HEK293 (cell line): Measurements from ENCODE around the gene LIN9.

Experiments used
- CTCF ChIA-PET: fragments of 350-600 bp; formaldehyde crosslinking; extraction: SDS; loops from one replicate; lab custom pipeline; 2021; ENCODE audit warnings: antibody characterized with exemption; lab: Yijun Ruan, JAX
- POLR2A ChIA-PET: fragments of 300-600 bp; formaldehyde crosslinking; extraction: SDS; loops from one replicate; lab custom pipeline; 2020; ENCODE audit warnings: antibody characterized with exemption, inconsistent platforms; lab: Yijun Ruan, JAX
- H3K27ac ChIP-seq: fragments of 200-500 bp; sonication (Bioruptor generic); 2 replicates; pipeline ENCODE4 v1.5.1; 2014; ENCODE audit warnings: low read depth, low read length, control low read depth, inconsistent platforms; ENCODE audit errors: extremely low read depth
- H3K36me3 ChIP-seq, 2 experiments: fragments of 200-500 bp in 1 of 2; sonication (Bioruptor generic) in 1 of 2; 1 replicate in 1 of 2; 2 replicates in 1 of 2; pipeline ENCODE4 v1.5.1; 2014 to 2017; ENCODE audit warnings: inconsistent platforms in 2 of 2, low read length in 2 of 2; ENCODE audit not compliant: control insufficient read depth in 2 of 2, insufficient read depth in 1 of 2
- H3K4me1 ChIP-seq: fragments of 200-500 bp; sonication (Bioruptor generic); 2 replicates; pipeline ENCODE4 v1.5.1; 2014; ENCODE audit warnings: mild to moderate bottlenecking, low read length, inconsistent platforms; ENCODE audit not compliant: control insufficient read depth, insufficient read depth
- H3K4me3 ChIP-seq: 2 replicates; pipeline ENCODE4 v1.5.1; 2011; ENCODE audit warnings: low read depth, mild to moderate bottlenecking, control low read depth, low read length, moderate library complexity
- H3K9me3 ChIP-seq: fragments of 200-500 bp; sonication (Bioruptor generic); 2 replicates; pipeline ENCODE4 v1.5.1; 2014; ENCODE audit warnings: low read depth, low read length, inconsistent platforms; ENCODE audit not compliant: control insufficient read depth, insufficient read depth
- EGR2 ChIP-seq: fragments of 450-650 bp; formaldehyde crosslinking; IDR thresholded peaks from 2 replicates; pipeline ENCODE4 v1.5.1; 2016; ENCODE audit warnings: low read depth, missing biosample characterization, missing genetic modification characterization
- GLIS1 ChIP-seq: fragments of 450-650 bp; formaldehyde crosslinking; IDR thresholded peaks from 2 replicates; pipeline ENCODE4 v1.5.1; 2016; ENCODE audit warnings: missing biosample characterization, missing genetic modification characterization
- ZFP3 ChIP-seq: fragments of 450-650 bp; formaldehyde crosslinking; IDR thresholded peaks from 2 replicates; pipeline ENCODE4 v1.5.1; 2016; ENCODE audit warnings: low read depth, missing biosample characterization, missing genetic modification characterization
- ZFP69B ChIP-seq: fragments of 450-650 bp; formaldehyde crosslinking; IDR thresholded peaks from 2 replicates; pipeline ENCODE4 v1.5.1; 2016; ENCODE audit warnings: missing biosample characterization, missing genetic modification characterization
- ZNF146 ChIP-seq: fragments of 450-650 bp; formaldehyde crosslinking; IDR thresholded peaks from 2 replicates; pipeline ENCODE4 v1.5.1; 2016; ENCODE audit warnings: missing biosample characterization, missing genetic modification characterization
- ZNF202 ChIP-seq: fragments of 450-650 bp; formaldehyde crosslinking; IDR thresholded peaks from 2 replicates; pipeline ENCODE4 v1.5.1; 2016; ENCODE audit warnings: missing biosample characterization, missing genetic modification characterization, borderline replicate concordance
- ZNF449 ChIP-seq: fragments of 450-650 bp; formaldehyde crosslinking; IDR thresholded peaks from 2 replicates; pipeline ENCODE4 v1.5.1; 2017; ENCODE audit warnings: missing biosample characterization, mild to moderate bottlenecking, missing genetic modification characterization, moderate library complexity
- ZNF549 ChIP-seq: fragments of 450-650 bp; IDR thresholded peaks from 2 replicates; pipeline ENCODE4 v1.5.1; 2018; ENCODE audit warnings: missing biosample characterization, missing genetic modification characterization, mild to moderate bottlenecking, inconsistent platforms, moderate library complexity
- ZNF639 ChIP-seq: fragments of 450-650 bp; formaldehyde crosslinking; IDR thresholded peaks from 2 replicates; pipeline ENCODE4 v1.5.1; 2016; ENCODE audit warnings: missing biosample characterization, missing genetic modification characterization
- ZSCAN5A ChIP-seq: fragments of 450-650 bp; formaldehyde crosslinking; IDR thresholded peaks from 2 replicates; pipeline ENCODE4 v1.5.1; 2016; ENCODE audit warnings: missing biosample characterization, missing genetic modification characterization
- TF ChIP-seq, protein P1 (sequence below): fragments of 450-650 bp; formaldehyde crosslinking; IDR thresholded peaks from 2 replicates; pipeline ENCODE4 v1.5.1; 2017; ENCODE audit warnings: missing biosample characterization, missing genetic modification characterization
- TF ChIP-seq, protein P2 (sequence below): fragments of 450-650 bp; formaldehyde crosslinking; IDR thresholded peaks from 2 replicates; pipeline ENCODE4 v1.5.1; 2016; ENCODE audit warnings: missing biosample characterization, missing genetic modification characterization
- TF ChIP-seq, protein P3 (sequence below): fragments of 450-650 bp; formaldehyde crosslinking; IDR thresholded peaks from 2 replicates; pipeline ENCODE4 v1.5.1; 2017; ENCODE audit warnings: missing biosample characterization, missing genetic modification characterization
- TF ChIP-seq, protein P4 (sequence below): fragments of 450-650 bp; IDR thresholded peaks from 2 replicates; pipeline ENCODE4 v1.5.1; 2018; ENCODE audit warnings: missing biosample characterization, missing genetic modification characterization

Gene LIN9

GRCh38 chr1:226349081-226349480 is 40.1 kb upstream of the LIN9 start:
- TF ChIP-seq ZSCAN5A (tag by site-specific recombination) = no peak
- TF ChIP-seq ZNF449 (tag by site-specific recombination) = no peak
- TF ChIP-seq, protein P1, sequence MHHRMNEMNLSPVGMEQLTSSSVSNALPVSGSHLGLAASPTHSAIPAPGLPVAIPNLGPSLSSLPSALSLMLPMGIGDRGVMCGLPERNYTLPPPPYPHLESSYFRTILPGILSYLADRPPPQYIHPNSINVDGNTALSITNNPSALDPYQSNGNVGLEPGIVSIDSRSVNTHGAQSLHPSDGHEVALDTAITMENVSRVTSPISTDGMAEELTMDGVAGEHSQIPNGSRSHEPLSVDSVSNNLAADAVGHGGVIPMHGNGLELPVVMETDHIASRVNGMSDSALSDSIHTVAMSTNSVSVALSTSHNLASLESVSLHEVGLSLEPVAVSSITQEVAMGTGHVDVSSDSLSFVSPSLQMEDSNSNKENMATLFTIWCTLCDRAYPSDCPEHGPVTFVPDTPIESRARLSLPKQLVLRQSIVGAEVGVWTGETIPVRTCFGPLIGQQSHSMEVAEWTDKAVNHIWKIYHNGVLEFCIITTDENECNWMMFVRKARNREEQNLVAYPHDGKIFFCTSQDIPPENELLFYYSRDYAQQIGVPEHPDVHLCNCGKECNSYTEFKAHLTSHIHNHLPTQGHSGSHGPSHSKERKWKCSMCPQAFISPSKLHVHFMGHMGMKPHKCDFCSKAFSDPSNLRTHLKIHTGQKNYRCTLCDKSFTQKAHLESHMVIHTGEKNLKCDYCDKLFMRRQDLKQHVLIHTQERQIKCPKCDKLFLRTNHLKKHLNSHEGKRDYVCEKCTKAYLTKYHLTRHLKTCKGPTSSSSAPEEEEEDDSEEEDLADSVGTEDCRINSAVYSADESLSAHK (tag by site-specific recombination) = no peak
- TF ChIP-seq EGR2 (tag by site-specific recombination) = no peak
- TF ChIP-seq, protein P2, sequence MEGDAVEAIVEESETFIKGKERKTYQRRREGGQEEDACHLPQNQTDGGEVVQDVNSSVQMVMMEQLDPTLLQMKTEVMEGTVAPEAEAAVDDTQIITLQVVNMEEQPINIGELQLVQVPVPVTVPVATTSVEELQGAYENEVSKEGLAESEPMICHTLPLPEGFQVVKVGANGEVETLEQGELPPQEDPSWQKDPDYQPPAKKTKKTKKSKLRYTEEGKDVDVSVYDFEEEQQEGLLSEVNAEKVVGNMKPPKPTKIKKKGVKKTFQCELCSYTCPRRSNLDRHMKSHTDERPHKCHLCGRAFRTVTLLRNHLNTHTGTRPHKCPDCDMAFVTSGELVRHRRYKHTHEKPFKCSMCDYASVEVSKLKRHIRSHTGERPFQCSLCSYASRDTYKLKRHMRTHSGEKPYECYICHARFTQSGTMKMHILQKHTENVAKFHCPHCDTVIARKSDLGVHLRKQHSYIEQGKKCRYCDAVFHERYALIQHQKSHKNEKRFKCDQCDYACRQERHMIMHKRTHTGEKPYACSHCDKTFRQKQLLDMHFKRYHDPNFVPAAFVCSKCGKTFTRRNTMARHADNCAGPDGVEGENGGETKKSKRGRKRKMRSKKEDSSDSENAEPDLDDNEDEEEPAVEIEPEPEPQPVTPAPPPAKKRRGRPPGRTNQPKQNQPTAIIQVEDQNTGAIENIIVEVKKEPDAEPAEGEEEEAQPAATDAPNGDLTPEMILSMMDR = no peak
- no peak for TF ChIP-seq ZFP69B (tag by site-specific recombination)
- no peak for TF ChIP-seq ZNF549
- no peak overlapping the region for H3K4me3 ChIP-seq
- H3K27ac ChIP-seq = no peak overlapping the region
- POLR2A ChIA-PET = no interaction called here
- H3K4me1 ChIP-seq = no peaks in the 10 kb centered on the region; the same call in 1 of the 2 replicates
- CTCF ChIA-PET = interaction anchor here (1.2 to 1.4 kb wide), 2 partner anchors 16 to 59 kb away, joined by 3 to 6 read pairs; partner anchors contain the start of gene PARP1
- no peaks in the 10 kb centered on the region for H3K9me3 ChIP-seq
- no peaks in the 10 kb centered on the region; a peak in 1 of 3 replicates for H3K36me3 ChIP-seq

DNA sequence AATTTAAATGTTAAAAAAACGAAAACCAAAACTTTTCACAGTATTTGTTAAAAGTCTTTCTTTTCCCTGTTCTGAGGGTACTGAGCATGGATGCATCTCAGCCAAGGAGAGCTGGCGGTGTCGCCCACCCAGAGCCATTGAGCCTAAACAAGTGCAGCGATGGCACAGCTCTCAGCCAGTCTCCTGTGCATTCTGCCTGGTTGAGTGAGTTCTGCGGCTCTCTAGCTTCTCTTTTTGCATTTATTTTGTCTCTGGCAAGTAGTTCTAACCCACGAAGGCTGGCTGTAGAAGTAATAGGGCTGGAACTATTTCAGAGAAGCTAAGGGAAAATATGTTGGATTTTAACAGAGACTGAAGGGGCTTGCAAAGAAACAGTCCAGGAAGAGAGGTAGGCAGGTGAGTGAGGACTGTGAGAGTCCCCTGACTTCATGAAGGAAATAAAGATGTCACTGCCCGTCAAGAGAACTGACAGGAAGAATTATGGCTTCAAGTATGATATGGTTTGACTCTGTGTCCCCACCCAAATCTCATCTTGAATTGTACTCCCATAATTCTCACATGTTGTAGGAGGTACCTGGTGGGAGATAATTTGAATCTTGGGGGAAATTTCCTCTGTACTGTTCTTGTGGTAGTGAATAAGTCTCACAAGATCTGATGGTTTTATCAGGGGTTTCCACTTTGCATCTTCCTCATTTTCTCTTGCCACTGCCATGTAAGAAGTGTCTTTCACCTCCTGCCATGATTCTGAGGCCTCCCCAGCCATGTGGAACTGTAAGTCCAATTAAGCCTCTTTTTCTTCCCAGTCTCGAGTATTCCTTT is 35.7 kb upstream of the LIN9 start:
- H3K4me3 ChIP-seq = no peak overlapping the region
- no peak for TF ChIP-seq ZNF639 (tag by site-specific recombination)
- no peak for TF ChIP-seq ZFP3 (tag by site-specific recombination)
- TF ChIP-seq, protein P3, sequence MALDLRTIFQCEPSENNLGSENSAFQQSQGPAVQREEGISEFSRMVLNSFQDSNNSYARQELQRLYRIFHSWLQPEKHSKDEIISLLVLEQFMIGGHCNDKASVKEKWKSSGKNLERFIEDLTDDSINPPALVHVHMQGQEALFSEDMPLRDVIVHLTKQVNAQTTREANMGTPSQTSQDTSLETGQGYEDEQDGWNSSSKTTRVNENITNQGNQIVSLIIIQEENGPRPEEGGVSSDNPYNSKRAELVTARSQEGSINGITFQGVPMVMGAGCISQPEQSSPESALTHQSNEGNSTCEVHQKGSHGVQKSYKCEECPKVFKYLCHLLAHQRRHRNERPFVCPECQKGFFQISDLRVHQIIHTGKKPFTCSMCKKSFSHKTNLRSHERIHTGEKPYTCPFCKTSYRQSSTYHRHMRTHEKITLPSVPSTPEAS = no peak
- no peak for TF ChIP-seq ZNF146 (tag by site-specific recombination)
- TF ChIP-seq GLIS1 (tag by site-specific recombination) = no peak
- no peak for TF ChIP-seq ZNF202
- TF ChIP-seq, protein P4, sequence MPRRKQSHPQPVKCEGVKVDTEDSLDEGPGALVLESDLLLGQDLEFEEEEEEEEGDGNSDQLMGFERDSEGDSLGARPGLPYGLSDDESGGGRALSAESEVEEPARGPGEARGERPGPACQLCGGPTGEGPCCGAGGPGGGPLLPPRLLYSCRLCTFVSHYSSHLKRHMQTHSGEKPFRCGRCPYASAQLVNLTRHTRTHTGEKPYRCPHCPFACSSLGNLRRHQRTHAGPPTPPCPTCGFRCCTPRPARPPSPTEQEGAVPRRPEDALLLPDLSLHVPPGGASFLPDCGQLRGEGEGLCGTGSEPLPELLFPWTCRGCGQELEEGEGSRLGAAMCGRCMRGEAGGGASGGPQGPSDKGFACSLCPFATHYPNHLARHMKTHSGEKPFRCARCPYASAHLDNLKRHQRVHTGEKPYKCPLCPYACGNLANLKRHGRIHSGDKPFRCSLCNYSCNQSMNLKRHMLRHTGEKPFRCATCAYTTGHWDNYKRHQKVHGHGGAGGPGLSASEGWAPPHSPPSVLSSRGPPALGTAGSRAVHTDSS = no peak
- no peak overlapping the region for H3K27ac ChIP-seq
- H3K4me1 ChIP-seq = no peaks in the 10 kb centered on the region
- H3K9me3 ChIP-seq = no peaks in the 10 kb centered on the region
- no peaks in the 10 kb centered on the region; a peak in 1 of 3 replicates for H3K36me3 ChIP-seq
- ChIA-PET CTCF (interaction anchor here (0.9 to 1.1 kb wide), 4 partner anchors 10 to 219 kb away, joined by 4 to 8 read pairs (median 4); no protein-coding TSS in a partner anchor), POLR2A (interaction anchor here (1.2 kb wide), 1 partner anchor 36 kb away, joined by 3 read pairs; the partner anchor contains the start of gene LIN9)
